ENCODE measurements around the gene EGFL6.

The EGFL6 gene

GRCh38 chrX:13622401-13622964 is 53.1 kb downstream of the EGFL6 start:
- TF ChIP-seq CTCF (IDR thresholded peaks at IDR 0.05), result no peak

GRCh38 chrX:13627306-13627705 is 57.9 kb downstream of the EGFL6 start:
- no peak for TF ChIP-seq CTCF (IDR thresholded peaks at IDR 0.05)

- TF ChIP-seq CTCF (IDR thresholded peaks at IDR 0.05), result no peak
Observed at GRCh38 chrX:13638021-13638420, 68.6 kb downstream of the EGFL6 start.

- TF ChIP-seq CTCF (IDR thresholded peaks at IDR 0.05), result no peak
Observed at GRCh38 chrX:13638826-13639225, 69.4 kb downstream of the EGFL6 start.

GRCh38 chrX:13645464-13646153 is 76.2 kb downstream of the EGFL6 start:
- TF ChIP-seq CTCF (IDR thresholded peaks at IDR 0.05), result no peak

- peak; percentile 60 for TF ChIP-seq CTCF (IDR thresholded peaks at IDR 0.05)
Observed at GRCh38 chrX:13646154-13646549, 76.8 kb downstream of the EGFL6 start.

- TF ChIP-seq CTCF (IDR thresholded peaks at IDR 0.05), result no peak
Observed at GRCh38 chrX:13647709-13648212, 78.4 kb downstream of the EGFL6 start.

Measured in LNCAP (cell line).